OCI-LY7 (cell line): Measurements from ENCODE around the gene INKA2. TPM values are rescaled to one million over a fixed set of nuclear protein-coding genes. Genes with fewer than 3 reads are reported as not detected.

Experiments used
- BruUV-seq: library from RNA; stranded (reverse); fragments of 400-500 nt; replicated peaks from 2 replicates; lab custom pipeline; 2021; lab: Mats Ljungman, UMichigan
- CTCF ChIA-PET: fragments of 300-600 bp; sonication (Branson Sonifier 250); formaldehyde crosslinking; loops from one replicate; lab custom pipeline; 2022; ENCODE audit warnings: antibody characterized with exemption; ENCODE audit not compliant: unreplicated experiment; lab: Charles Lee
- POLR2A ChIA-PET: fragments of 300-600 bp; sonication (Branson Sonifier 250); formaldehyde crosslinking; loops from one replicate; lab custom pipeline; 2022; ENCODE audit warnings: antibody characterized with exemption; lab: Charles Lee
- DNase-seq: peaks from one replicate; pipeline ENCODE4 v3.0.0-alpha.2; 2015; ENCODE audit warnings: low spot score
- H2AFZ ChIP-seq: fragments of 200-600 bp; sonication (generic), shearing (Covaris generic); 2 replicates; pipeline ENCODE4 v1.6.1; 2014; ENCODE audit warnings: mild to moderate bottlenecking, antibody characterized with exemption, low read length, moderate library complexity
- H3K27ac ChIP-seq: fragments of 200-600 bp; sonication (generic); 2 replicates; pipeline ENCODE4 v1.5.1; 2014; ENCODE audit warnings: mixed run types, low read depth, mild to moderate bottlenecking, moderate library complexity, low read length, inconsistent platforms; ENCODE audit not compliant: poor library complexity, severe bottlenecking
- H3K36me3 ChIP-seq: fragments of 200-600 bp; sonication (generic); 2 replicates; pipeline ENCODE4 v1.6.1; 2014; ENCODE audit warnings: mild to moderate bottlenecking, antibody characterized with exemption, low read length, moderate library complexity, mixed read lengths; ENCODE audit not compliant: insufficient read depth
- H3K4me1 ChIP-seq: fragments of 200-600 bp; sonication (generic); 2 replicates; pipeline ENCODE4 v1.5.1; 2014; ENCODE audit warnings: mild to moderate bottlenecking, low read length; ENCODE audit not compliant: insufficient read depth, poor library complexity, severe bottlenecking
- H3K4me2 ChIP-seq: fragments of 200-600 bp; sonication (generic); 2 replicates; pipeline ENCODE4 v1.6.1; 2014; ENCODE audit warnings: mild to moderate bottlenecking, low read length
- H3K4me3 ChIP-seq: fragments of 200-600 bp; sonication (generic); 2 replicates; pipeline ENCODE4 v1.5.1; 2014; ENCODE audit warnings: mild to moderate bottlenecking, low read depth, low read length; ENCODE audit not compliant: poor library complexity, severe bottlenecking
- H3K79me2 ChIP-seq: fragments of 200-600 bp; sonication (generic); 2 replicates; pipeline ENCODE4 v1.6.1; 2016; ENCODE audit warnings: low read depth, mild to moderate bottlenecking, low read length, moderate library complexity, mixed read lengths; ENCODE audit not compliant: insufficient read depth
- H3K9me2 ChIP-seq: fragments of 200-600 bp; sonication (generic); 2 replicates; pipeline ENCODE4 v1.6.1; 2016; ENCODE audit warnings: mild to moderate bottlenecking, low read length, mixed read lengths; ENCODE audit not compliant: insufficient read depth
- H3K9me3 ChIP-seq: fragments of 200-600 bp; sonication (generic); 2 replicates; pipeline ENCODE4 v1.6.1; 2014; ENCODE audit warnings: mild to moderate bottlenecking, mixed run types, low read length, mixed read lengths
- H4K20me1 ChIP-seq: fragments of 200-600 bp; sonication (generic); 2 replicates; pipeline ENCODE4 v1.6.1; 2014; ENCODE audit warnings: mild to moderate bottlenecking, antibody characterized with exemption, low read length, moderate library complexity, mixed read lengths; ENCODE audit not compliant: insufficient read depth
- CTCF ChIP-seq: fragments of 200-600 bp; sonication (generic); conservative IDR thresholded peaks from 2 replicates; pipeline ENCODE4 v1.5.1; 2014; ENCODE audit warnings: mild to moderate bottlenecking, antibody characterized with exemption, low read length, moderate library complexity, mixed read lengths
- EZH2phosphoT487 ChIP-seq: fragments of 200-600 bp; sonication (generic); IDR thresholded peaks from 2 replicates; pipeline ENCODE4 v1.6.1; 2018; ENCODE audit warnings: low read depth, borderline replicate concordance, mild to moderate bottlenecking, mixed run types, antibody characterized with exemption, low read length, moderate library complexity, mixed read lengths
- intact Hi-C: fragments of 100-400 bp; cut with micrococcal nuclease; formaldehyde crosslinking; loops from one replicate; pipeline ENCODE4 v1.10.0; 2022; ENCODE audit not compliant: unreplicated experiment
- total RNA-seq, 2 experiments: library from RNA; depleted of rRNA in 1 of 2; stranded (reverse); fragments of >200 nt in 1 of 2; shearing (Covaris generic) in 1 of 2; gene quantifications; 2 replicates each; pipeline ENCODE4 v1.2.3, GENCODE V29; 2014 to 2022

INKA2 gene
- total RNA-seq, 2 experiments from 2014 or later, result 3.9 to 10.8 TPM

- peaks cover 59% of the 10 kb centered on the region for H3K4me1 ChIP-seq
Observed at GRCh38 chr1:111755331-111756123, 16.3 kb upstream of the INKA2 start, which contains the start of gene DDX20. DDX20 (plus strand) TSS chr1:111755901; CDS start chr1:111755925, 24 bp downstream.

GRCh38 chr1:111754984-111755330 is 15.8 kb upstream of the INKA2 start:
- peak overlapping the region; percentile 59 for H2AFZ ChIP-seq
- H3K9me3 ChIP-seq, result no peaks in the 10 kb centered on the region
- TSS peak; percentile 81 for BruUV-seq
- peaks cover 29% of the 10 kb centered on the region for H3K36me3 ChIP-seq
- TF ChIP-seq EZH2phosphoT487 (no peak), CTCF (no peak)
- intact Hi-C loops, result loop anchor here (1.0 to 10.0 kb wide), 9 partner anchors 16 to 1120 kb away; partner anchors contain the start of gene INKA2
- no peaks in the 10 kb centered on the region for H3K9me2 ChIP-seq
- H3K4me2 ChIP-seq, result peak overlapping the region; percentile 85
- peak overlapping the region; percentile 83 for H3K4me3 ChIP-seq
- peak overlapping the region; percentile 81 for H3K27ac ChIP-seq
- peaks cover 6% of the 10 kb centered on the region; the same call in 1 of the 2 replicates for H4K20me1 ChIP-seq
- DNase-seq, result peak; percentile 78
- POLR2A ChIA-PET, result interaction anchor here (0.6 to 4.3 kb wide), 10 partner anchors 13 to 306 kb away, joined by 3 to 18 read pairs (median 4); partner anchors contain the start of genes ADORA3, INKA2 and TMIGD3
- H3K79me2 ChIP-seq, result peaks cover 55% of the 10 kb centered on the region
- H3K4me1 ChIP-seq, result peaks cover 65% of the 10 kb centered on the region
- CTCF ChIA-PET, result interaction anchor here (0.6 to 0.8 kb wide), 3 partner anchors 17 to 869 kb away, joined by 3 read pairs; no protein-coding TSS in a partner anchor

More at GRCh38 chr1:111755331-111756123, 16.3 kb upstream of the INKA2 start, which contains the start of gene DDX20:
- peaks cover 6% of the 10 kb centered on the region; the same call in 1 of the 2 replicates for H4K20me1 ChIP-seq
- peak within 1 kb of the TSS; percentile 85 for H3K4me2 ChIP-seq
- peaks cover 35% of the 10 kb centered on the region for H3K36me3 ChIP-seq
- peak within 1 kb of the TSS; percentile 83 for H3K4me3 ChIP-seq
- H3K79me2 ChIP-seq, result peaks cover 58% of the 10 kb centered on the region
- CTCF ChIA-PET, result no interaction called here
- H3K9me3 ChIP-seq, result no peaks in the 10 kb centered on the region
- DNase-seq, result peak; percentile 95
- peak within 1 kb of the TSS; percentile 81 for H3K27ac ChIP-seq
- peak within 1 kb of the TSS; percentile 59 for H2AFZ ChIP-seq
- POLR2A ChIA-PET, result interaction anchor here (0.6 to 4.3 kb wide), 11 partner anchors 12 to 307 kb away, joined by 3 to 18 read pairs (median 4); partner anchors contain the start of genes ADORA3, INKA2 and TMIGD3
- no TSS peak for BruUV-seq
- intact Hi-C loops, result loop anchor here (1.0 to 10.0 kb wide), 9 partner anchors 16 to 1121 kb away; partner anchors contain the start of gene INKA2
- TF ChIP-seq EZH2phosphoT487 (no peak), CTCF (peak; percentile 94)
- no peaks in the 10 kb centered on the region for H3K9me2 ChIP-seq
